ENCODE measurements around the gene SLC2A8. TPM values are rescaled to one million over a fixed set of nuclear protein-coding genes. Genes with fewer than 3 reads are reported as not detected.

Gene SLC2A8
- total and polyA plus RNA-seq, 2 donors (not counting 1 experiment from before 2014, with no cell fraction given), result 8.3 to 14.2 TPM

GRCh38 chr9:127369428-127369827 is 27.5 kb upstream of the SLC2A8 start:
- DNase-seq (no peak), ATAC-seq (ENCODE audit: low read depth) (no peak)
- no peak overlapping the region for H3K27ac Mint-ChIP-seq
- Histone ChIP-seq H3K4me1 (ENCODE audit: control insufficient read depth in 2 of 2, insufficient read depth in 2 of 2, low read length in 2 of 2) (no peaks in the 10 kb centered on the region), H3K27ac (ENCODE audit: low read length in 2 of 2) (no peak overlapping the region), H3K9me3 (ENCODE audit: control extremely low read depth in 1 of 3, control insufficient read depth in 2 of 3, insufficient read depth in 1 of 3, low read length in 2 of 3) (no peaks in the 10 kb centered on the region), H3K79me2 (ENCODE audit: control insufficient read depth, insufficient read depth, low read length) (no peaks in the 10 kb centered on the region), H4K20me1 (ENCODE audit: control insufficient read depth, insufficient read depth, low read length, poor library complexity, severe bottlenecking) (no peaks in the 10 kb centered on the region), H3K4me2 (replicated peaks; ENCODE audit: low read depth, low read length, poor library complexity, severe bottlenecking) (no peak overlapping the region), H3K9ac (ENCODE audit: low read length) (no peak overlapping the region), H2AFZ (ENCODE audit: insufficient read depth, low read depth, low read length, poor library complexity, severe bottlenecking) (no peak overlapping the region), H3K36me3 (replicated peaks in 1 of 2; ENCODE audit: control extremely low read depth in 1 of 2, control insufficient read depth in 1 of 2, extremely low read depth in 1 of 2, insufficient read depth in 2 of 2, low read length in 1 of 2) (no peaks in the 10 kb centered on the region), H3K27me3 (replicated peaks in 1 of 4; ENCODE audit: control extremely low read depth in 1 of 4, control insufficient read depth in 3 of 4, insufficient read depth in 4 of 4, low read length in 3 of 4) (peaks cover 0 to 15% (median 0%) of the 10 kb centered on the region in 4 experiments), H3K4me3 (ENCODE audit: control extremely low read depth in 1 of 5, extremely low read depth in 1 of 5, insufficient read depth in 1 of 5, low read depth in 2 of 5, low read length in 4 of 5) (no peak overlapping the region)
- ChIA-PET CTCF (interaction anchor here (0.6 to 1.5 kb wide), 2 partner anchors 156 to 248 kb away, joined by 3 read pairs; no protein-coding TSS in a partner anchor), POLR2A (no interaction called here)
- H3K4me1 Mint-ChIP-seq, result no peaks in the 10 kb centered on the region
- TF ChIP-seq CTCF (IDR thresholded peaks at IDR 0.05), result no peak
- TF ChIP-seq EZH2 (IDR thresholded peaks at IDR 0.05; ENCODE audit: borderline replicate concordance, insufficient read depth, low read depth, low read length, poor library complexity, severe bottlenecking), result no peak
- 94% methylated on average over 8 of the region's 8 CpGs for WGBS (ENCODE audit: insufficient coverage)
- intact Hi-C loops (cut with micrococcal nuclease), result no loop called here
- peaks cover 19% of the 10 kb centered on the region for H3K27me3 Mint-ChIP-seq
- no peaks in the 10 kb centered on the region for H3K9me3 Mint-ChIP-seq (ENCODE audit: insufficient read depth)
- no peak overlapping the region for H3K4me3 Mint-ChIP-seq

GRCh38 chr9:127370147-127370579 is 26.8 kb upstream of the SLC2A8 start:
- H3K9me3 ChIP-seq (ENCODE audit: control extremely low read depth in 1 of 3, control insufficient read depth in 2 of 3, insufficient read depth in 1 of 3, low read length in 2 of 3), result no peaks in the 10 kb centered on the region
- DNase-seq (no peak), ATAC-seq (ENCODE audit: low read depth) (no peak)
- H3K9ac ChIP-seq (ENCODE audit: low read length), result no peak overlapping the region
- CTCF ChIA-PET, result interaction anchor here (1.5 kb wide), 1 partner anchor 157 kb away, joined by 3 read pairs; no protein-coding TSS in a partner anchor
- TF ChIP-seq CTCF (IDR thresholded peaks at IDR 0.05) (no peak), EZH2 (IDR thresholded peaks at IDR 0.05; ENCODE audit: borderline replicate concordance, insufficient read depth, low read depth, low read length, poor library complexity, severe bottlenecking) (no peak)
- intact Hi-C loops (cut with micrococcal nuclease), result no loop called here
- H3K4me2 ChIP-seq (replicated peaks; ENCODE audit: low read depth, low read length, poor library complexity, severe bottlenecking), result no peak overlapping the region
- no peak overlapping the region for H3K27ac ChIP-seq (ENCODE audit: low read length in 2 of 2)
- no peaks in the 10 kb centered on the region for H3K4me1 Mint-ChIP-seq
- WGBS (ENCODE audit: insufficient coverage), result 0% methylated on average over 1 of the region's 7 CpGs
- H3K4me3 ChIP-seq (ENCODE audit: control extremely low read depth in 1 of 5, extremely low read depth in 1 of 5, insufficient read depth in 1 of 5, low read depth in 2 of 5, low read length in 4 of 5), result no peak overlapping the region
- H3K79me2 ChIP-seq (ENCODE audit: control insufficient read depth, insufficient read depth, low read length), result no peaks in the 10 kb centered on the region
- no peaks in the 10 kb centered on the region for H3K9me3 Mint-ChIP-seq (ENCODE audit: insufficient read depth)
- H3K36me3 ChIP-seq (replicated peaks in 1 of 2; ENCODE audit: control extremely low read depth in 1 of 2, control insufficient read depth in 1 of 2, extremely low read depth in 1 of 2, insufficient read depth in 2 of 2, low read length in 1 of 2), result no peaks in the 10 kb centered on the region
- H3K27me3 Mint-ChIP-seq, result peaks cover 19% of the 10 kb centered on the region
- H3K27ac Mint-ChIP-seq, result no peak overlapping the region
- POLR2A ChIA-PET, result no interaction called here
- H2AFZ ChIP-seq (ENCODE audit: insufficient read depth, low read depth, low read length, poor library complexity, severe bottlenecking), result no peak overlapping the region
- no peaks in the 10 kb centered on the region for H4K20me1 ChIP-seq (ENCODE audit: control insufficient read depth, insufficient read depth, low read length, poor library complexity, severe bottlenecking)
- peaks cover 0 to 15% (median 0%) of the 10 kb centered on the region in 4 experiments for H3K27me3 ChIP-seq (replicated peaks in 1 of 4; ENCODE audit: control extremely low read depth in 1 of 4, control insufficient read depth in 3 of 4, insufficient read depth in 4 of 4, low read length in 3 of 4)
- H3K4me3 Mint-ChIP-seq, result no peak overlapping the region
- H3K4me1 ChIP-seq (ENCODE audit: control insufficient read depth in 2 of 2, insufficient read depth in 2 of 2, low read length in 2 of 2), result no peaks in the 10 kb centered on the region
